Progenitor cell of endocrine pancreas (in vitro differentiated cells): ENCODE results near the gene HDX. TPM values are rescaled to one million over a fixed set of nuclear protein-coding genes. Genes with fewer than 3 reads are reported as not detected.
"Not testable (repeated sequence)": the region's sequence is repeated elsewhere in the genome, so short reads cannot be mapped to it uniquely, and the experiment has no call there.

Experiments used
- DNase-seq: peaks from one replicate; pipeline ENCODE4 v3.0.0; 2021; ENCODE audit warnings: low spot score; ENCODE audit not compliant: unreplicated experiment
- H3K27ac Mint-ChIP-seq: 2 replicates; pipeline ENCODE4 v1.8.0; 2021; ENCODE audit warnings: mild to moderate bottlenecking, moderate library complexity, mixed read lengths
- H3K27me3 Mint-ChIP-seq: 2 replicates; pipeline ENCODE4 v1.8.0; 2021; ENCODE audit warnings: mixed read lengths
- H3K36me3 Mint-ChIP-seq: 2 replicates; pipeline ENCODE4 v1.8.0; 2022; ENCODE audit warnings: mixed read lengths; ENCODE audit not compliant: insufficient read depth
- H3K4me1 Mint-ChIP-seq: 2 replicates; pipeline ENCODE4 v1.8.0; 2021; ENCODE audit warnings: low read depth, mixed read lengths
- H3K4me3 Mint-ChIP-seq: 2 replicates; pipeline ENCODE4 v1.8.0; 2021; ENCODE audit warnings: low read depth, mild to moderate bottlenecking, moderate library complexity, mixed read lengths
- H3K9me3 Mint-ChIP-seq: 2 replicates; pipeline ENCODE4 v1.8.0; 2021; ENCODE audit warnings: low read depth, mixed read lengths
- total RNA-seq: library from RNA; stranded (reverse); gene quantifications from 2 replicates; pipeline ENCODE4 v1.2.1, GENCODE V29; 2021
- TF ChIP-seq, protein P1 (sequence below): fragments of 200-600 bp; sonication (generic); IDR thresholded peaks from one replicate; pipeline ENCODE4 v1.5.0; 2021; ENCODE audit warnings: antibody characterized with exemption, mild to moderate bottlenecking; ENCODE audit not compliant: unreplicated experiment

The HDX gene
- total RNA-seq, 1 donor from 2014 or later = 10.3 TPM

- peaks cover 15% of the 10 kb centered on the region for H3K9me3 Mint-ChIP-seq
- H3K36me3 Mint-ChIP-seq = peaks cover 9% of the 10 kb centered on the region
- DNase-seq = no peak
- no peak overlapping the region for H3K4me3 Mint-ChIP-seq
- TF ChIP-seq, protein P1, sequence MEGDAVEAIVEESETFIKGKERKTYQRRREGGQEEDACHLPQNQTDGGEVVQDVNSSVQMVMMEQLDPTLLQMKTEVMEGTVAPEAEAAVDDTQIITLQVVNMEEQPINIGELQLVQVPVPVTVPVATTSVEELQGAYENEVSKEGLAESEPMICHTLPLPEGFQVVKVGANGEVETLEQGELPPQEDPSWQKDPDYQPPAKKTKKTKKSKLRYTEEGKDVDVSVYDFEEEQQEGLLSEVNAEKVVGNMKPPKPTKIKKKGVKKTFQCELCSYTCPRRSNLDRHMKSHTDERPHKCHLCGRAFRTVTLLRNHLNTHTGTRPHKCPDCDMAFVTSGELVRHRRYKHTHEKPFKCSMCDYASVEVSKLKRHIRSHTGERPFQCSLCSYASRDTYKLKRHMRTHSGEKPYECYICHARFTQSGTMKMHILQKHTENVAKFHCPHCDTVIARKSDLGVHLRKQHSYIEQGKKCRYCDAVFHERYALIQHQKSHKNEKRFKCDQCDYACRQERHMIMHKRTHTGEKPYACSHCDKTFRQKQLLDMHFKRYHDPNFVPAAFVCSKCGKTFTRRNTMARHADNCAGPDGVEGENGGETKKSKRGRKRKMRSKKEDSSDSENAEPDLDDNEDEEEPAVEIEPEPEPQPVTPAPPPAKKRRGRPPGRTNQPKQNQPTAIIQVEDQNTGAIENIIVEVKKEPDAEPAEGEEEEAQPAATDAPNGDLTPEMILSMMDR = no peak
- H3K27ac Mint-ChIP-seq = no peak overlapping the region
- H3K27me3 Mint-ChIP-seq = no peaks in the 10 kb centered on the region
- H3K4me1 Mint-ChIP-seq = peaks cover 3% of the 10 kb centered on the region
These were observed 182.2 kb downstream of the HDX start for GRCh38 chrX:84320023-84320422.

DNA sequence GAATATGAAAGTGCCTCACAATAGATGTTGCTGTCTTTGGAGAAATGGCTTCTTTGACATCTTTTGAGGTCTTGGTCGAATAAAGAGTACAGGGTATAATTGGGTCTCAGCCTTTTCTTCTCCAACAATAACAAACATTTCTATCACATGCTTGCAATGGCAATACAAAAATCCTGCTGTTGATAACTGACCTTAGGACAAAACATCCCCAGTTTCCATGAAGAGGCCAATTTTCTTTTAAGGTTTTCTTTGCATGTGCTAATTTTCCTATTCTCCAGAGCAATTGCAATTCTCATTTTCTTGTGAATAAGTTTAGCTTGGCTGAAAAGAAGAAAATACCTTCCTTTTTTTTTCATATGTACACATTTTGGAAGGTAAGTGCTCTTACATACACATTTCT, 183.6 kb downstream of the HDX start:
- Mint-ChIP-seq H3K4me3 (no peak overlapping the region), H3K27me3 (no peaks in the 10 kb centered on the region), H3K9me3 (peaks cover 22% of the 10 kb centered on the region), H3K4me1 (peaks cover 3% of the 10 kb centered on the region), H3K27ac (no peak overlapping the region), H3K36me3 (peaks cover 12% of the 10 kb centered on the region)
- TF ChIP-seq, protein P1 = no peak
- DNase-seq = no peak

DNA sequence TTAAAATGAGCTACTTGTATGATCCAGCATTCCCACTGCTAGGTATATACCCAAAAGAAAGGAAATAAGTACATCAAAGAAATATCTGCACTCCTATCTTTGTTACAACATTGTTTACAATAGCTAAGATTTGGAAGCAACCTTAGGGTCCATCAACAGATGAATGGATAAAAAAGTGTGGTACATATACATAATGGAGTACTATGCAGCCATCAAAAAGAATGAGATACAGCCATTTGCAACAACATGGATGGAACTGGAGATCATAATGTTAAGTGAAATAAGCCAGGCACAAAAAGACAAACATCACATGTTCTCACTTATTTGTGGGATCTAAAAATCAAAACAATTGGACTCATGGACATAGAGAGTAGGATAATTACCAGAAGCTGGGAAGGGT, 186.3 kb downstream of the HDX start:
- H3K4me3 Mint-ChIP-seq = not testable (repeated sequence)

More for the DNA sequence above, 186.3 kb downstream of the HDX start:
- Mint-ChIP-seq H3K9me3 (peaks cover 30% of the 10 kb centered on the region), H3K36me3 (peaks cover 12% of the 10 kb centered on the region)
- not testable (repeated sequence) for H3K27ac Mint-ChIP-seq, H3K27me3 Mint-ChIP-seq, DNase-seq, H3K4me1 Mint-ChIP-seq
